GM10248 (cell line): ENCODE results near the gene TBC1D19.

Experiments
- CTCF ChIA-PET: fragments of 300-600 bp; sonication (Branson Sonifier 250); formaldehyde crosslinking; extraction: SDS; loops from one replicate; lab custom pipeline; 2021; ENCODE audit warnings: antibody characterized with exemption; lab: Yijun Ruan, JAX
- POLR2A ChIA-PET: fragments of 350-650 bp; sonication (Branson Sonifier 250); formaldehyde crosslinking; extraction: SDS; loops from one replicate; lab custom pipeline; 2020; ENCODE audit warnings: antibody characterized with exemption; lab: Yijun Ruan, JAX
- DNase-seq: peaks from one replicate; pipeline ENCODE4 v3.0.0; 2012; ENCODE audit errors: extremely low spot score
- CTCF ChIP-seq: IDR thresholded peaks from 2 replicates; pipeline ENCODE4 v1.5.1; 2012; ENCODE audit warnings: mild to moderate bottlenecking, low read depth; ENCODE audit errors: extremely low read depth, missing control alignments, control extremely low read depth

Gene TBC1D19

DNA sequence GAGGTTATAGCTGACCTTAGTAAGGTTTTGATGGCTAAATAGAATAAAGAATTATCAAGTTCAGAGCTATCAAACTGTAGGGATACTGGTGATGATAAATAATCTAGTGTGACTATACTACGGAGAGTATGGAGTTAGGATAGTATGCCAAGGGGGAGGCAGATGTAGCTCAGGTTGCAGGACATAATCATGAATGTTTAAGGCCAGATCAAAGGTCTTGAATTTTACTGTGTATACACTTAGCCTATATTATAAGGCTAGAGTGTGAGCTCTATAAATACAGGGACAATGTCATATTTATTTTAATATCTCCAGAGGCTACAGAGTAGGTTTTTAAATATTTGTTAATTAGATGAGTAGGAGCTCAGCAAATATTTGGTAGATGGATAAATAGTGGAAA lies 145.7 kb downstream of the TBC1D19 start:
- POLR2A ChIA-PET = no interaction called here
- no peak for TF ChIP-seq CTCF
- no peak for DNase-seq
- CTCF ChIA-PET = interaction anchor here (0.8 to 1.5 kb wide), 7 partner anchors 9 to 269 kb away, joined by 3 to 9 read pairs (median 3); no protein-coding TSS in a partner anchor

GRCh38 chr4:26731351-26732035 lies 147.6 kb downstream of the TBC1D19 start:
- CTCF ChIA-PET = interaction anchor here (1.0 kb wide), 1 partner anchor 13 kb away, joined by 3 read pairs; no protein-coding TSS in a partner anchor

DNA sequence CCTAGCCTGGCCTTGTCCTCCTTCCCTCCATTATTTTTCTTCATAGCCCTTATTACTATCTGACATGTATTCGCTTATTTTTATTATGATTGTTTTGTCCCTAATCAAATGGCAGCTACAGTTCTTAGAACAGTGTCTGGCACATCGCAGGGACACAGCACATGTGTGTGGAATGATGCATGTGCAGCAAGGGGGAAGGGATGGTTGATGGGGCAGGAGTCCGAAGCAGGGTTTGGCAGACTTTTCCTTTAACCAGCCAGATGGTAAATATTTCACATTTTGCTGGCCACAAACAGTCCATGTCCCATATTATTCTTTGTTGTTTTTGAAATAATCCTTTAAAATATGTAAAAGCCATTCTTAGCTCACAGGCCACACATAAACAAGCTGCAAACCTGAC lies 148.5 kb downstream of the TBC1D19 start:
- POLR2A ChIA-PET = no interaction called here
- CTCF ChIA-PET = interaction anchor here (0.8 to 1.0 kb wide), 3 partner anchors 14 to 278 kb away, joined by 3 to 4 read pairs (median 3); no protein-coding TSS in a partner anchor
- TF ChIP-seq CTCF = no peak
- no peak for DNase-seq

More at GRCh38 chr4:26731351-26732035, 147.6 kb downstream of the TBC1D19 start:
- DNase-seq = peak; percentile 44
- POLR2A ChIA-PET = no interaction called here
- no peak for TF ChIP-seq CTCF

GRCh38 chr4:26736621-26737020 lies 152.7 kb downstream of the TBC1D19 start:
- DNase-seq = no peak
- POLR2A ChIA-PET = no interaction called here
- TF ChIP-seq CTCF = no peak
- CTCF ChIA-PET = interaction anchor here (0.9 to 1.2 kb wide), 2 partner anchors 11 to 257 kb away, joined by 3 read pairs; no protein-coding TSS in a partner anchor

GRCh38 chr4:26737385-26737784 lies 153.5 kb downstream of the TBC1D19 start:
- TF ChIP-seq CTCF = no peak
- POLR2A ChIA-PET = no interaction called here

DNA sequence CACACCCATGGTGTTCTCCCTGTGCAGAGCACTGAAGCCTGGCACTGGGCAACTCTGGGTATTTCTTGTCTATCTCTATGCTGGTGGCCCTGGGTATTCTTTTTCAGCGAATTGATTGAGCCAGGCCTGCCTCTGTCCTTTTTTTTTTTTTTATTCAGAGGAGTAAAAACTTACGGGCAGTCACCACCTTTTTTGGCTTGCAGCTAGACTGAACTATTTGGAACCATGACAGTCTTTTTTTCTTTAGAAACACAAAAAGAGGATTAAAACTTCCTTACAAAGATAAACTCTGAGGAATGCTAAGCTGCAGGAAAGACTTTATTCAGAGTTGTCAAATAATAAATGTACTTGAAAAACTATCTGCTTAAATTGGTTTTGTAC lies 157.6 kb downstream of the TBC1D19 start:
- POLR2A ChIA-PET = no interaction called here
- CTCF ChIA-PET = no interaction called here

More at GRCh38 chr4:26737385-26737784, 153.5 kb downstream of the TBC1D19 start:
- CTCF ChIA-PET = interaction anchor here (0.9 kb wide), 1 partner anchor 273 kb away, joined by 3 read pairs; no protein-coding TSS in a partner anchor
- no peak for DNase-seq

More for the DNA sequence above, 157.6 kb downstream of the TBC1D19 start:
- no peak for DNase-seq
- TF ChIP-seq CTCF = no peak
